Smooth muscle cell of the umbilical artery (primary cell): Measurements from ENCODE around the gene CA9. TPM values are rescaled to one million over a fixed set of nuclear protein-coding genes. Genes with fewer than 3 reads are reported as not detected.

Experiments
- total RNA-seq: library from RNA; depleted of rRNA; stranded (reverse); fragments of >200 nt; gene quantifications from 2 replicates; pipeline ENCODE4 v1.2.3, GENCODE V29; 2014

CA9 gene
- 3.6 and 8.1 TPM in 2 replicates for total RNA-seq

GRCh38 chr9:35673132-35674024, at the start of gene CA9:
Gene CA9, plus strand, starts transcription at chr9:35673928. Its CDS starts 32 bp downstream, at chr9:35673960.

GRCh38 chr9:35650341-35651158, 23.2 kb upstream of the CA9 start, which contains the start of gene SIT1:
Gene SIT1, minus strand, starts transcription at chr9:35650931. Its CDS starts 78 bp downstream, at chr9:35650853.

GRCh38 chr9:35657546-35658136, 16.1 kb upstream of the CA9 start, which contains the start of gene RMRP:
Gene RMRP, minus strand, starts transcription at chr9:35658019.

GRCh38 chr9:35658137-35658967, 15.4 kb upstream of the CA9 start, which contains the start of gene CCDC107:
Gene CCDC107, plus strand, starts transcription at chr9:35658292. Its CDS starts 88 bp downstream, at chr9:35658380.

GRCh38 chr9:35664531-35665470, 8.9 kb upstream of the CA9 start, which contains the start of gene ARHGEF39:
Gene ARHGEF39, minus strand, starts transcription at chr9:35665195. Its CDS starts 26 bp downstream, at chr9:35665169.

GRCh38 chr9:35689542-35690293, 16.0 kb downstream of the CA9 start, which contains the start of gene TPM2:
Gene TPM2, minus strand, starts transcription at chr9:35689925. Its CDS starts 108 bp downstream, at chr9:35689817.

Other genes with a start within 250 kb of the CA9 start
- 22.6 and 44.1 TPM in 2 replicates for gene RUSC2, start 183.8 kb upstream of the CA9 start, total RNA-seq
- gene TESK1, start 68.7 kb upstream of the CA9 start, total RNA-seq: 11.9 and 12.2 TPM in 2 replicates
- gene CD72, start 55.5 kb upstream of the CA9 start, total RNA-seq: 0.32 and 1.2 TPM in 2 replicates
- not detected in 2 replicates for gene SIT1, start 23.0 kb upstream of the CA9 start, total RNA-seq
- gene RMRP, start 15.9 kb upstream of the CA9 start, total RNA-seq: 680 and 5,299 TPM in 2 replicates
- 9.2 and 13.7 TPM in 2 replicates for gene CCDC107, start 15.6 kb upstream of the CA9 start, total RNA-seq
- gene ARHGEF39, start 8.7 kb upstream of the CA9 start, total RNA-seq: 0.30 and 0.92 TPM in 2 replicates
- gene TPM2, start 16.0 kb downstream of the CA9 start, total RNA-seq: 1,294 and 1,826 TPM in 2 replicates
- gene TLN1, start 58.3 kb downstream of the CA9 start, total RNA-seq: 548 and 1,223 TPM in 2 replicates
- 97.4 and 118 TPM in 2 replicates for gene CREB3, start 58.7 kb downstream of the CA9 start, total RNA-seq
- 23.5 and 31.0 TPM in 2 replicates for gene GBA2, start 75.3 kb downstream of the CA9 start, total RNA-seq
- 12.5 and 21.2 TPM in 2 replicates for gene RGP1, start 75.4 kb downstream of the CA9 start, total RNA-seq
- 0.30 and 0.55 TPM in 2 replicates for gene MSMP, start 80.3 kb downstream of the CA9 start, total RNA-seq
- 30.6 and 38.0 TPM in 2 replicates for gene NPR2, start 117.7 kb downstream of the CA9 start, total RNA-seq
- 0.55 and 1.2 TPM in 2 replicates for gene SPAG8, start 138.3 kb downstream of the CA9 start, total RNA-seq
- 7.5 and 11.9 TPM in 2 replicates for gene HINT2, start 141.1 kb downstream of the CA9 start, total RNA-seq
- gene FAM221B, start 154.8 kb downstream of the CA9 start, total RNA-seq: not detected in 2 replicates
- 2.7 and 6.2 TPM in 2 replicates for gene TMEM8B, start 155.3 kb downstream of the CA9 start, total RNA-seq
- gene OR13J1, start 196.5 kb downstream of the CA9 start, total RNA-seq: not detected in 2 replicates
- 0.30 and 0.51 TPM in 2 replicates for gene HRCT1, start 232.3 kb downstream of the CA9 start, total RNA-seq
- 0.14 TPM in 1 of 2 replicates, not detected in the other for gene SPAAR, start 235.6 kb downstream of the CA9 start, total RNA-seq